IMR-90 (cell line): ENCODE data around the gene IGF2R. TPM values are rescaled to one million over a fixed set of nuclear protein-coding genes. Genes with fewer than 3 reads are reported as not detected.

ENCODE experiments used
- ATAC-seq: fragments of 200-7000 bp; cut with Tn5 transposase; 2 replicates; pipeline ENCODE4 v1.9.1; 2020; ENCODE audit warnings: low read depth, mild to moderate bottlenecking, moderate library complexity
- BruUV-seq: library from RNA; stranded (reverse); fragments of 400-500 nt; replicated peaks from 2 replicates; lab custom pipeline; 2021; lab: Mats Ljungman, UMichigan
- CTCF ChIA-PET: fragments of 300-600 bp; formaldehyde crosslinking; extraction: SDS; loops from one replicate; lab custom pipeline; 2021; ENCODE audit warnings: antibody characterized with exemption; lab: Yijun Ruan, JAX
- POLR2A ChIA-PET: fragments of 300-600 bp; sonication (Branson Sonifier 250); formaldehyde crosslinking; loops from one replicate; lab custom pipeline; 2022; ENCODE audit warnings: antibody characterized with exemption; ENCODE audit not compliant: unreplicated experiment; lab: Charles Lee
- DNase-seq: peaks from one replicate; pipeline ENCODE4 v3.0.0; 2013
- H2AFZ ChIP-seq: replicated peaks from 2 replicates; pipeline ENCODE3; 2013; ENCODE audit warnings: low read length, mild to moderate bottlenecking; ENCODE audit not compliant: poor library complexity
- H2AK5ac ChIP-seq: 2 replicates; pipeline ENCODE4 v1.6.1; 2013; ENCODE audit warnings: low read depth, low read length, inconsistent platforms
- H2AK9ac ChIP-seq: replicated peaks from 2 replicates; pipeline ENCODE3; 2013; ENCODE audit warnings: mild to moderate bottlenecking, low read depth, low read length, moderate library complexity; ENCODE audit not compliant: poor library complexity
- H2BK120ac ChIP-seq: 2 replicates; pipeline ENCODE4 v1.6.1; 2013; ENCODE audit warnings: low read depth, low read length, inconsistent platforms
- H2BK15ac ChIP-seq: 3 replicates; pipeline ENCODE4 v1.6.1; 2013; ENCODE audit warnings: low read depth, low read length, inconsistent platforms
- H2BK20ac ChIP-seq: 2 replicates; pipeline ENCODE4 v1.6.1; 2013; ENCODE audit warnings: low read depth, mild to moderate bottlenecking, inconsistent platforms, low read length, moderate library complexity
- H2BK5ac ChIP-seq: 2 replicates; pipeline ENCODE4 v1.6.1; 2013; ENCODE audit warnings: mild to moderate bottlenecking, low read depth, low read length, inconsistent platforms; ENCODE audit not compliant: poor library complexity, severe bottlenecking
- H3K14ac ChIP-seq: replicated peaks from 2 replicates; pipeline ENCODE4 v1.6.1; 2013; ENCODE audit warnings: low read depth, low read length, inconsistent platforms
- H3K18ac ChIP-seq: 2 replicates; pipeline ENCODE4 v1.6.1; 2013; ENCODE audit warnings: low read depth, low read length, control low read depth
- H3K23ac ChIP-seq: 2 replicates; pipeline ENCODE4 v1.6.1; 2013; ENCODE audit warnings: low read depth, low read length, inconsistent platforms
- H3K27ac ChIP-seq: 2 replicates; pipeline ENCODE4 v1.5.1; 2013; ENCODE audit warnings: mild to moderate bottlenecking, control low read depth, low read length; ENCODE audit not compliant: insufficient read depth
- H3K27me3 ChIP-seq: 2 replicates; pipeline ENCODE4 v1.6.1; 2013; ENCODE audit warnings: low read length; ENCODE audit not compliant: control insufficient read depth, insufficient read depth
- H3K36me3 ChIP-seq: 2 replicates; pipeline ENCODE4 v1.6.1; 2013; ENCODE audit warnings: low read length, mixed read lengths; ENCODE audit not compliant: control insufficient read depth, insufficient read depth
- H3K4ac ChIP-seq: 2 replicates; pipeline ENCODE4 v1.6.1; 2013; ENCODE audit warnings: low read depth, low read length, inconsistent platforms
- H3K4me1 ChIP-seq: 2 replicates; pipeline ENCODE4 v1.6.1; 2013; ENCODE audit warnings: low read length, mixed read lengths; ENCODE audit not compliant: control insufficient read depth, insufficient read depth
- H3K4me2 ChIP-seq: 2 replicates; pipeline ENCODE4 v1.6.1; 2013; ENCODE audit warnings: low read depth, mild to moderate bottlenecking, control low read depth, low read length, moderate library complexity
- H3K4me3 ChIP-seq: 2 replicates; pipeline ENCODE4 v1.5.1; 2013; ENCODE audit warnings: low read depth, mild to moderate bottlenecking, control low read depth, low read length, moderate library complexity; ENCODE audit not compliant: insufficient read depth
- H3K56ac ChIP-seq: 2 replicates; pipeline ENCODE4 v1.6.1; 2013; ENCODE audit warnings: low read length, inconsistent platforms; ENCODE audit not compliant: insufficient read depth; ENCODE audit errors: extremely low read depth
- H3K79me1 ChIP-seq, 2 experiments: 2 replicates each; pipeline ENCODE4 v1.6.1; 2013; ENCODE audit warnings: low read length in 2 of 2, inconsistent platforms in 1 of 2, low read depth in 1 of 2
- H3K9ac ChIP-seq: 2 replicates; pipeline ENCODE4 v1.6.1; 2013; ENCODE audit warnings: low read depth, low read length, control low read depth
- H3K9me1 ChIP-seq: 2 replicates; pipeline ENCODE4 v1.6.1; 2013; ENCODE audit warnings: low read length, inconsistent platforms; ENCODE audit not compliant: insufficient read depth
- H3K9me3 ChIP-seq: 2 replicates; pipeline ENCODE4 v1.6.1; 2013; ENCODE audit warnings: low read length; ENCODE audit not compliant: control insufficient read depth, insufficient read depth
- H4K20me1 ChIP-seq: 2 replicates; pipeline ENCODE4 v1.6.1; 2013; ENCODE audit warnings: low read length, inconsistent platforms; ENCODE audit not compliant: insufficient read depth
- H4K5ac ChIP-seq: 2 replicates; pipeline ENCODE4 v1.6.1; 2013; ENCODE audit warnings: mild to moderate bottlenecking, low read depth, low read length, control low read depth
- H4K8ac ChIP-seq, 2 experiments: 2 replicates each; pipeline ENCODE4 v1.6.1; 2013; ENCODE audit warnings: low read depth in 2 of 2, low read length in 2 of 2, control low read depth in 1 of 2, inconsistent platforms in 1 of 2
- H4K91ac ChIP-seq: 2 replicates; pipeline ENCODE4 v1.6.1; 2013; ENCODE audit warnings: low read depth, low read length, inconsistent platforms; ENCODE audit not compliant: insufficient read depth
- BHLHE40 ChIP-seq: fragments of 150-350 bp; IDR thresholded peaks from 2 replicates; pipeline ENCODE4 v1.6.1; 2016; ENCODE audit warnings: mild to moderate bottlenecking, low read depth, low read length
- CEBPB ChIP-seq: IDR thresholded peaks from 2 replicates; pipeline ENCODE4 v1.6.1; 2012; ENCODE audit warnings: low read depth, low read length, improper control_type of control experiment
- CHD1 ChIP-seq: IDR thresholded peaks from 2 replicates; pipeline ENCODE4 v1.6.1; 2012; ENCODE audit warnings: low read depth, low read length, improper control_type of control experiment
- FOS ChIP-seq: fragments of 150-350 bp; IDR thresholded peaks from 2 replicates; pipeline ENCODE4 v1.6.1; 2016; ENCODE audit warnings: low read depth, low read length
- MAFK ChIP-seq: IDR thresholded peaks from 2 replicates; pipeline ENCODE4 v1.6.1; 2012; ENCODE audit warnings: low read depth, low read length, improper control_type of control experiment
- MAZ ChIP-seq: IDR thresholded peaks from 2 replicates; pipeline ENCODE4 v1.6.1; 2012; ENCODE audit warnings: low read depth, mild to moderate bottlenecking, low read length, improper control_type of control experiment, moderate library complexity, borderline replicate concordance
- MXI1 ChIP-seq: IDR thresholded peaks from 2 replicates; pipeline ENCODE4 v1.6.1; 2012; ENCODE audit warnings: low read depth, mild to moderate bottlenecking, low read length, moderate library complexity, borderline replicate concordance
- NFE2L2 ChIP-seq: fragments of 150-350 bp; IDR thresholded peaks from 2 replicates; pipeline ENCODE4 v1.6.1; 2016; ENCODE audit warnings: low read depth, mild to moderate bottlenecking, low read length
- POLR2A ChIP-seq: IDR thresholded peaks from 2 replicates; pipeline ENCODE4 v1.6.1; 2012; ENCODE audit warnings: mild to moderate bottlenecking, low read depth, low read length
- RAD21 ChIP-seq: IDR thresholded peaks from 2 replicates; pipeline ENCODE4 v1.6.1; 2012; ENCODE audit warnings: low read length, improper control_type of control experiment
- RCOR1 ChIP-seq: IDR thresholded peaks from 2 replicates; pipeline ENCODE4 v1.6.1; 2012; ENCODE audit warnings: mild to moderate bottlenecking, low read length, improper control_type of control experiment; ENCODE audit not compliant: insufficient replicate concordance
- RFX5 ChIP-seq: IDR thresholded peaks from 2 replicates; pipeline ENCODE4 v1.8.0; 2012; ENCODE audit warnings: low read depth, mild to moderate bottlenecking, low read length, moderate library complexity
- SMC3 ChIP-seq: fragments of 150-350 bp; IDR thresholded peaks from 2 replicates; pipeline ENCODE4 v1.6.1; 2016; ENCODE audit warnings: low read depth, mild to moderate bottlenecking, antibody characterized with exemption, low read length, moderate library complexity
- WGBS, 2 experiments: methylation state at CpG; one replicate each; pipeline versions ENCODE4 v1.1.5 to v1.1.7; 2013; ENCODE audit warnings: missing lambda C conversion rate in 2 of 2; ENCODE audit not compliant: insufficient read length in 1 of 2; ENCODE audit errors: extremely low coverage in 2 of 2; 5-methylcytosine and 5-hydroxymethylcytosine counted together
- dilution Hi-C: fragments of 300-500 bp; cut with HindIII; formaldehyde crosslinking; loops from one replicate; pipeline ENCODE4 v1.14.3; 2018; ENCODE audit warnings: low sequenced_read_pairs; ENCODE audit not compliant: unreplicated experiment
- in situ Hi-C: fragments of 300-500 bp; cut with MboI; formaldehyde crosslinking; loops from 3 replicates; pipeline ENCODE4 v1.14.3; 2019; ENCODE audit warnings: low sequenced_read_pairs, inconsistent platforms, mixed read lengths
- intact Hi-C: fragments of 100-400 bp; cut with micrococcal nuclease; formaldehyde crosslinking; loops from 2 replicates; pipeline ENCODE4 v1.10.0; 2022
- polyA plus RNA-seq, 3 experiments: library from polyadenylated mRNA; depleted of rRNA; stranded (reverse); fragments of >200 nt; gene quantifications; 2 replicates each; pipeline ENCODE4 v1.2.3, GENCODE V29; 2012; ENCODE audit warnings: low replicate concordance in 1 of 3
- total RNA-seq: library from RNA; depleted of rRNA; stranded (reverse); fragments of >200 nt; gene quantifications from 2 replicates; pipeline ENCODE4 v1.2.3, GENCODE V29; 2012
- TF ChIP-seq, protein P1 (sequence below): fragments of 150-350 bp; IDR thresholded peaks from 2 replicates; pipeline ENCODE4 v1.6.1; 2016; ENCODE audit warnings: low read depth, mild to moderate bottlenecking, low read length, moderate library complexity, borderline replicate concordance
- TF ChIP-seq, protein P2 (sequence below): fragments of 150-350 bp; IDR thresholded peaks from 2 replicates; pipeline ENCODE4 v1.6.1; 2017; ENCODE audit warnings: mild to moderate bottlenecking, antibody characterized with exemption, low read length, low read depth
- TF ChIP-seq, protein P3 (sequence below): conservative IDR thresholded peaks from 2 replicates; pipeline ENCODE4 v1.5.1; 2012; ENCODE audit warnings: mild to moderate bottlenecking, low read depth, low read length, improper control_type of control experiment

The IGF2R gene
- total and polyA plus RNA-seq, 2 of the 4 experiments (the other 2 are of a cell fraction) = 33.2 to 41.4 TPM

DNA sequence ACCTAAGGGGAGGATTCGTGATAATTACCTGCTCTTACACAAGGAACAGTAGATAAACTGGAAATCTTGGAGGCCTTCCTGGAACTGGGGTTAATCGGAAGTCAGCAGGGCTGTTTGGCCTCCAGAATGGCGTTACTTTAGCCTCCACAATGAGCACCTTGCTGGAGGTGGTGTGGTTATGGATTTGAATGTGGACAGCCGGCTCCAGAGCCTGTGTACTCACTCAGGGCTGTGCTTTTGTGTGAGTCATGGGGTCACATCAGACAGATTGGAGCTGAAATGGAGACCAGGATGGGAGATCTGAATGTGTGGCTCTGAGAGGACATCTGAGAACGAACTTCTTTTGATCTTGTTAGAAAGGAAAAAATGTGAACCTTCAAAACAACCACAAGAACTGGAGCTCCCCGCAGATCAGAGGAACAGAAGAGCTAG lies 30.4 kb downstream of the IGF2R start:
- no peak overlapping the region for H2AK9ac ChIP-seq
- no peaks in the 10 kb centered on the region; the same call in 1 of the 2 replicates for H3K4me1 ChIP-seq
- H3K4ac ChIP-seq = no peak overlapping the region
- H2BK120ac ChIP-seq = no peak overlapping the region
- no peak overlapping the region for H3K14ac ChIP-seq
- H3K36me3 ChIP-seq = peaks cover 9% of the 10 kb centered on the region; the same call in 1 of the 2 replicates
- peaks cover 37 to 71% of the 10 kb centered on the region in 2 experiments for H3K79me1 ChIP-seq
- no peak overlapping the region for H2AK5ac ChIP-seq
- no peak overlapping the region for H3K23ac ChIP-seq
- ChIA-PET POLR2A (no interaction called here), CTCF (no interaction called here)
- no peak overlapping the region for H4K8ac ChIP-seq
- WGBS, 2 experiments = 100% methylated on average over 1 of the region's 6 CpGs; no CpG with 5 or more reads in 1 of the 2 experiments
- no TSS peak for BruUV-seq
- H2AFZ ChIP-seq = no peak overlapping the region
- H3K4me2 ChIP-seq = no peak overlapping the region
- H3K27ac ChIP-seq = no peak overlapping the region
- peaks cover 9% of the 10 kb centered on the region; the same call in 1 of the 2 replicates for H3K9me1 ChIP-seq
- H3K4me3 ChIP-seq = no peak overlapping the region
- no peak overlapping the region for H3K56ac ChIP-seq
- no peak overlapping the region for H3K9ac ChIP-seq
- dilution Hi-C loops = no loop called here
- no peak overlapping the region for H3K18ac ChIP-seq
- no peaks in the 10 kb centered on the region for H3K27me3 ChIP-seq
- TF ChIP-seq CEBPB (no peak), BHLHE40 (no peak), RCOR1 (no peak), POLR2A (no peak), CHD1 (no peak), MXI1 (no peak), SMC3 (no peak), FOS (no peak), RFX5 (no peak), RAD21 (no peak), MAZ (no peak), NFE2L2 (no peak), MAFK (no peak)
- TF ChIP-seq, protein P1, sequence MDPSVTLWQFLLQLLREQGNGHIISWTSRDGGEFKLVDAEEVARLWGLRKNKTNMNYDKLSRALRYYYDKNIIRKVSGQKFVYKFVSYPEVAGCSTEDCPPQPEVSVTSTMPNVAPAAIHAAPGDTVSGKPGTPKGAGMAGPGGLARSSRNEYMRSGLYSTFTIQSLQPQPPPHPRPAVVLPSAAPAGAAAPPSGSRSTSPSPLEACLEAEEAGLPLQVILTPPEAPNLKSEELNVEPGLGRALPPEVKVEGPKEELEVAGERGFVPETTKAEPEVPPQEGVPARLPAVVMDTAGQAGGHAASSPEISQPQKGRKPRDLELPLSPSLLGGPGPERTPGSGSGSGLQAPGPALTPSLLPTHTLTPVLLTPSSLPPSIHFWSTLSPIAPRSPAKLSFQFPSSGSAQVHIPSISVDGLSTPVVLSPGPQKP = no peak
- TF ChIP-seq, protein P2, sequence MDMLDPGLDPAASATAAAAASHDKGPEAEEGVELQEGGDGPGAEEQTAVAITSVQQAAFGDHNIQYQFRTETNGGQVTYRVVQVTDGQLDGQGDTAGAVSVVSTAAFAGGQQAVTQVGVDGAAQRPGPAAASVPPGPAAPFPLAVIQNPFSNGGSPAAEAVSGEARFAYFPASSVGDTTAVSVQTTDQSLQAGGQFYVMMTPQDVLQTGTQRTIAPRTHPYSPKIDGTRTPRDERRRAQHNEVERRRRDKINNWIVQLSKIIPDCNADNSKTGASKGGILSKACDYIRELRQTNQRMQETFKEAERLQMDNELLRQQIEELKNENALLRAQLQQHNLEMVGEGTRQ = no peak
- TF ChIP-seq, protein P3, sequence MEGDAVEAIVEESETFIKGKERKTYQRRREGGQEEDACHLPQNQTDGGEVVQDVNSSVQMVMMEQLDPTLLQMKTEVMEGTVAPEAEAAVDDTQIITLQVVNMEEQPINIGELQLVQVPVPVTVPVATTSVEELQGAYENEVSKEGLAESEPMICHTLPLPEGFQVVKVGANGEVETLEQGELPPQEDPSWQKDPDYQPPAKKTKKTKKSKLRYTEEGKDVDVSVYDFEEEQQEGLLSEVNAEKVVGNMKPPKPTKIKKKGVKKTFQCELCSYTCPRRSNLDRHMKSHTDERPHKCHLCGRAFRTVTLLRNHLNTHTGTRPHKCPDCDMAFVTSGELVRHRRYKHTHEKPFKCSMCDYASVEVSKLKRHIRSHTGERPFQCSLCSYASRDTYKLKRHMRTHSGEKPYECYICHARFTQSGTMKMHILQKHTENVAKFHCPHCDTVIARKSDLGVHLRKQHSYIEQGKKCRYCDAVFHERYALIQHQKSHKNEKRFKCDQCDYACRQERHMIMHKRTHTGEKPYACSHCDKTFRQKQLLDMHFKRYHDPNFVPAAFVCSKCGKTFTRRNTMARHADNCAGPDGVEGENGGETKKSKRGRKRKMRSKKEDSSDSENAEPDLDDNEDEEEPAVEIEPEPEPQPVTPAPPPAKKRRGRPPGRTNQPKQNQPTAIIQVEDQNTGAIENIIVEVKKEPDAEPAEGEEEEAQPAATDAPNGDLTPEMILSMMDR = no peak
- H4K91ac ChIP-seq = no peak overlapping the region
- no peak overlapping the region for H4K5ac ChIP-seq
- DNase-seq (no peak), ATAC-seq (0 out of 2 replicates have a peak, but pooled peaks have one; percentile 17)
- H3K9me3 ChIP-seq = no peaks in the 10 kb centered on the region
- H2BK15ac ChIP-seq = no peak overlapping the region
- no peak overlapping the region for H2BK5ac ChIP-seq
- in situ Hi-C loops = no loop called here
- H4K20me1 ChIP-seq = peaks cover 57% of the 10 kb centered on the region
- intact Hi-C loops = no loop called here
- no peak overlapping the region for H2BK20ac ChIP-seq
